Amniotic epithelial cell (primary cell): ENCODE results near the gene PRRG2.

Experiments used
- DNase-seq: peaks from one replicate; pipeline ENCODE4 v3.0.0-alpha.2; 2010; ENCODE audit warnings: low read depth

The PRRG2 gene

GRCh38 chr19:49581007-49581508 lies at the start of gene PRRG2:
Gene PRRG2 (plus strand): TSS chr19:49581316. CDS start chr19:49583220, 1,904 bp downstream.
- no peak for DNase-seq

DNA sequence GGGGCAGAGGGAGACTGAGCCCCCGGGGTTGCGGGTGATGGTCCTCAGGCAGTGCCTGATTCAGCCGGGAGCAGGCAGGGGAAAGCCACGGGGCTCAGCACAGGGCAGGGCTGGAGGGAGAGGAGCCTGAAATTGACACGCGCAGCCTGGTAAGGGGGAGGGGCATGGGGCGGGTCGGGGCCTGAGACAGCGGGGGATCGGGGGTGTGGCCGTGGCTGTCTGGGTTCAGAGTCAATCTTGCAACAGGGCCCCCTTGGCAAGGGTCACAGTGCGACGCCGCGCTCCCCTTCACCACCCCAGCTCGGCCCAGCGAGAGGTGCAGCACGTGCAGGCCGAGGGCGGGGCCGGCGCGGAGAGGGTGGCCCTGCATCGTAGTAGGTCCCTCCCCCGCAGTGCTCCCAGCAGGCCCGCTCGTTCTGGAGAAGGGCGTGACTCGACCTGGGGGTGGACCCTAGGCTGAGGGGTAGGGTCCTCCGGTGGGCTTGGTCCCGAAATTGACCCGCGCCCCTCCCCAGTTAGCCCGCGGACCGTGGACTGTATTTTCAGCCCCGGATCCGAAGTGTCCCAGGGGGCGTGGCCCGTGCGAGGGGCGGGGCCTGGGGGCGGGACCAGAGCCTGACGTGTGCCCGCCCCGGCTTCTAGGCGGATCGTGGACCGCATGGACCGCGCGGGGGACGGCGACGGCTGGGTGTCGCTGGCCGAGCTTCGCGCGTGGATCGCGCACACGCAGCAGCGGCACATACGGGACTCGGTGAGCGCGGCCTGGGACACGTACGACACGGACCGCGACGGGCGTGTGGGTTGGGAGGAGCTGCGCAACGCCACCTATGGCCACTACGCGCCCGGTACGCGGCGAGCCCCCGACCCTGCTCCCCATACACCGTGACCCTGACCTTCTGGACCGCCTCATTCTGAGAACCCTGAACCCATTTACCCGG lies 47.3 kb upstream of the PRRG2 start:
- peak; percentile 55 for DNase-seq

DNA sequence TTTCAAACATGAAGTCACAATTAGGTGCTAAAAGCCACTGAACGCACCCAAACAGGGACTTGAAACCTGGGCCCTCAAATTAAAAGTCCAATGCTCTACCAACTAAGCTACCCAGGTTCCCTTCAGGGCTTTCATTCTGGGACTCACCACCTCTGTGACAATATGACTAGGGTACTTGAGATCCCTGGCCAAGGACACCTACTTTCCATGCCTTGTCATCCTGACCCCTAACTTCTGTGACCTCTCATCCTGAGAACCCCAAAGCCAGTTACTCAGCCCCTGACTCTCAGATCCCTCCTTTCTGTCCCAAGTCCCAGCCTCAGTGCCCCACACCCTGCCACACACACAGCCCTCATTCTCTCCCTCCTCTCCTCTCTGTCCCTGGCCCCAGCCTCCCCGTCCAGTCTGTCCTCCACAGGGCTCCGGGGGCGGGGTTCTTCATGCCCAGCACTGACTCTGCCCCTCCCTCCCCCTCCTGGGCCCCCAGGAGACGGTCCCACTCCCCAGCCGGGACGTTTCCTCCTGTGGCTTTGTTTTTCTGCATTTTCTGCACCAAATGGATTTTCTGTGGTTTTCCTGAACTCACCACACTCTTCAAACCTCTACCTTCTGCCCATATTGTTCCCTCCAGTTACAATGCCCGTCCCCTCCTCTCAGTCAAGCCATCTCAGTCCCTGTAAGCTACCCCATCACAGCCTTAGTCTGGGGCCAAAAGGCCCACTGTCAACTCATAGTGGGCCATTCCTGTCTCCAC lies 46.3 kb upstream of the PRRG2 start:
- DNase-seq: no peak

DNA sequence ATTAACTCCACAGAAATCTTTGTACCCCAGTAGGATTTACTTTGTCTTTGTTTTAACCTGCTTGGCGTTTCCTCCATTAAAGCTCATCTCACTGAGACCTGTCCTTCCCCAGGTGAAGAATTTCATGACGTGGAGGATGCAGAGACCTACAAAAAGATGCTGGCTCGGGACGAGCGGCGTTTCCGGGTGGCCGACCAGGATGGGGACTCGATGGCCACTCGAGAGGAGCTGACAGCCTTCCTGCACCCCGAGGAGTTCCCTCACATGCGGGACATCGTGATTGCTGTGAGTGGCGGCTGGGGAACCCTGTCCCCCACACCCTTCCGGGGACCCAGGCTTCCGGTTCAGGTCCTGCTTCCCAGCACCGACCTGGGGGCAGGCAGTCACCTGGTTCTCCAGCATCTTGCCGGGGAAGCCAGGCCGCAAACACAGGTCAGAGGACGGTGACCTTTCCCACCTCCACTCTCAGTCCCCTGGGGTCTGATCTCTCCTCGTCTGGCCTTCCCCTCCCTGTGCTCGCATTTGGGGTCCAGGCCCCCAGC lies 44.1 kb upstream of the PRRG2 start:
- no peak for DNase-seq

- no peak for DNase-seq
Observed at GRCh38 chr19:49538643-49539042, 42.5 kb upstream of the PRRG2 start.

DNA sequence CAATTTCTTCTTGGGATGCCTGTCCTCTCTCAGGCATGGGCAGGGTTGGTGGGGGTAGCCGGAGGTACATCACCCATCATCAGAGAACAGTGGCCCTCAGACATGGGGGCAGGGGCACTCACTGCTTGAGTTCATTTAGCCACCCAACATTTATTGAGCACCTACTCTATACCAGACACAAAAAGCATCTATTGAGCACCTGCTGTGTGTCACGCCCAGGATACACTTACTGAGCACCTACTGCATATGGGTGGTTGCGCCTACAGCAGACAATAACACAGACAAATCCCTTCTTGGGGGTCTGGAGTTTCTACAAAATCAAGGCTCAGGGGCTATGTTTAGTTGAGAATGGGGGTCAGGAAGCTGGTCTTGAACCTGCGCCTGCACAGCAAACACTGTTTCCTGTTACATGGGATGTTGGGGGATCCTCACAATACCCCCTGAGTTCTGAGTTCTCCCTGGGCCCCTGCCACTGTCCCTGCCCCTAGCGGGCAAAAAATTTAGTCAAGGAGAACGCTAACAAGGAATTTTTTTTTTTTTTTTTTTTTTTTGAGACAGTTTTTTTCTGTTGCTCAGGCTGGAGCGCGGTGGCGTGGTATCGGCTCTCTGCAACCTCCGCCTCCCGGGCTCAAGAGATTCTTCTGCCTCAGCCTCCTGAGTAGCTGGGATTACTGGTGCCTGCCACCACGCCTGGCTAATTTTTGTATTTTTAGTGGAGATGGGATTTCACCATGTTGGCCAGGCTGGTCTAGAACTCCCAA lies 41.7 kb upstream of the PRRG2 start:
- DNase-seq: no peak

DNA sequence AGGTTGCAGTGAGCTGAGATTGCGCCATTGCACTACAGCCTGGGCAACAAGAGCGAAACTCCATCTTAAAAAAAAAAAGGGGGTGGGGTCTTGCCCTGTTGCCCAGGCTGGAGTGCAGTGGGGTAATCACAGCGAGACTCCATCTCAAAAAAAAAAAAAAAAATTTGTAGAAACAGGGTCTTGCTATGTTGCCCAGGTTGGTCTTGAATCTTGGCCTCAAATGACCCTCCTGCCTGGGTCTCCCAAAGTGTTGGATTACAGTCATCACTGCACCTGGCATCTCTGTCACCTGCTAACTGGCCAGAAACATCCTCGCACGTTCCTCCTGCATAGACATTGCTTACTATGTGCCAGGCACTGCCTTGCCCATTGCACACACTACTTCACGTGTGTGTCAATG lies 39.2 kb upstream of the PRRG2 start:
- DNase-seq: no peak

- no peak for DNase-seq
Observed at GRCh38 chr19:49542446-49542845, 38.7 kb upstream of the PRRG2 start.

GRCh38 chr19:49543032-49543431 lies 38.1 kb upstream of the PRRG2 start:
- no peak for DNase-seq

DNA sequence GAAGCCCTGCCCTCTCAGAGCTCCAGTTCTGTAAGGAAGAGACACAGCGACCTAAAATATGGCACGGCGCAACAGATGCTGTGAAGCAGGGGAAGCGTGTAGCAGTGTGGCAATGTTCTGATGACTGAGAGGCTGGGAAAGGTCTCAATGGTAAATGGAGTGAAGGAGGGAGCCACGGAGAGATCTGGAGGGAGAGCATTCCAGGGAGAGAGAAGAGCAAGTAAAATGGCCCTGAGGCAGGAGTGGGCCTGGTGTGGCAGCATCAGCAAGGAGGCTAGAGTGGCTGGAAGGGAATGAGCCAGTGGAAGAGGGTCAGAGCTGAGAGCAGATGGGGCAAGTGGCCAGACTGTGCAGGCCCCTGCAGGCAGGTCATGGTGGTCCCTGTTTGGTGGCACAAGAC lies 37.0 kb upstream of the PRRG2 start:
- no peak for DNase-seq

GRCh38 chr19:49546825-49547565 lies 34.1 kb upstream of the PRRG2 start:
- peak; percentile 89 for DNase-seq

- DNase-seq: no peak
Observed at GRCh38 chr19:49549045-49549444, 32.1 kb upstream of the PRRG2 start.

DNA sequence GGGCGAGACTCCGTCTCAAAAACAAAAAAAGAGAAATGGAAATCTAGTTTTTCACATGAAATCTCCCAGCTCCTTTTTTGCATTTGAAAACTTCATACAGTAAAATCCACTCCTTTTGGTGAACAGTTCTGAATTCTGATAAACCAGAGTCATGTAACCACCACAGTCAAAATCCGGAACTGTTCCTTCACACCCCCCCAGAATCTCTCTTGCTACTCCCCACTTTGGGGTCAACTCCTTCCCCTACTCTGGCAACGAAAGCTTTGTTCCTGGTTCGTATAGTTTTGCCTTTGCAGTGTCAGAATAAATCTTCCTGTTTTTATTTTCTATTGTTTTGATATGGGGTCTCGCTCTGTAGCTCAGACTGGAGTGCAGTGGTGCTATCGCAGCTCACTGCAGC lies 29.6 kb upstream of the PRRG2 start:
- DNase-seq: no peak

- DNase-seq: no peak
Observed at GRCh38 chr19:49552749-49553148, 28.4 kb upstream of the PRRG2 start.

DNA sequence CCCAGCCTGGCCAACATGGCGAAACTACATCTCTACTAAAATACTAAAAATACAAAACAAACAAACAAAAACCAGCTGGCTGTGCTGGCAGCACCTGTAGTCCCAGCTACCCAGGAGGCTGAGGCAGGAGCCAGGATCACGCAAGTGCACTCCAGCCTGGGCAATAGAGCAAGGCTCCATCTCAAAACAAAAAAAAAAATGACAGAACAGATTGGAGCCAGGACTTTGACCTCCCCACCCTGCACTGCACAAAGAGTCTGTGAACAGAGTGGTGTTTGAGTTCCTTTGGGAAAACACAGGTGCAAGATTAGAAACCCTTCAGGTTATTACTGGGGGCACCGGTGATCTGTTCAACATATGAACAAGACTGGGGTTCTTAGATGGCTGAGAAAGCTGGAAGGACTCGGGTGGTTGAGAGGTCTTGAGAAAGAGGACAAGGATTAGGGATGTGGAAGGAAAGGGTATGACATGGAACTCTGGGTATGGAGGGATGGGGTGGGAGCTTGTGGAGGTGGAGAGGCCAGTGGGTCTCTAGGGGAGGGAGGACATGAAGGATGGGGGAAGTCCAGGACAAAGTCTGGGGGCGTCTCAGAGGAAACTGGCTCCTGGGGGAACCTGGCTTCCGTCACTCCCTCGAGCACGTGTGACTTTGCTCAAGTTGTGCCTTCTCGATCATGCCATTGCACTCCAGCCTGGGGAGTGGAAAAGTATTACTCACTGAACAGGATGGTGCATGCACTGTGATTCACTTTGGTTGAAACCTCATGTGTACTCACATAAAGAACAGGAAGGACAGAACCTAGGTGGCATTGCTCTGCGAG lies 27.5 kb upstream of the PRRG2 start:
- DNase-seq: peak; percentile 79

DNA sequence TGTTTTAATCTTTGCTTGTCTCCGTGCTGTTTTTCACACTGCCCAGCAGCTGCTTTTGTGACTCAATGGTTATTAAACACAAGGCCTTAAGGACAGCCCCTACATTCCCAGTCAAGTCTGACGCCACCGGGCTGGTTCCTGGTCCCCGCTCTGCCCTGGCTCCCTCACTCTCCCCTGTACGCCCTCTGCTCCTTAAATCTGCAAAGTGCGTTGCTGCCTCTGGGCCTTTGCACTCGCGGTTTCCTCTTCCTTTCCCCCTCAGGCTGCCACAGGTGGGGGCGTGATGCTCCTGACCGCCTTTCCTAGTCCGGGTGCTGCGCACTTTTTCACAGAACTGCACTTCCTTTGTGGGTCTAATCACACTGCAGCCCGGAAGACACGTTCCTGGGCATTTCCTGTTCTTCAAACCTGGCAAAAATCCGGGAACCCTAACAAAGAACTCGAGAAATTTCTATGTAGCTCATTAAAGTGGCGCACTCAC lies 26.4 kb upstream of the PRRG2 start:
- DNase-seq: peak; percentile 27

GRCh38 chr19:49555600-49556411 lies 25.3 kb upstream of the PRRG2 start:
- DNase-seq: peak; percentile 58

DNA sequence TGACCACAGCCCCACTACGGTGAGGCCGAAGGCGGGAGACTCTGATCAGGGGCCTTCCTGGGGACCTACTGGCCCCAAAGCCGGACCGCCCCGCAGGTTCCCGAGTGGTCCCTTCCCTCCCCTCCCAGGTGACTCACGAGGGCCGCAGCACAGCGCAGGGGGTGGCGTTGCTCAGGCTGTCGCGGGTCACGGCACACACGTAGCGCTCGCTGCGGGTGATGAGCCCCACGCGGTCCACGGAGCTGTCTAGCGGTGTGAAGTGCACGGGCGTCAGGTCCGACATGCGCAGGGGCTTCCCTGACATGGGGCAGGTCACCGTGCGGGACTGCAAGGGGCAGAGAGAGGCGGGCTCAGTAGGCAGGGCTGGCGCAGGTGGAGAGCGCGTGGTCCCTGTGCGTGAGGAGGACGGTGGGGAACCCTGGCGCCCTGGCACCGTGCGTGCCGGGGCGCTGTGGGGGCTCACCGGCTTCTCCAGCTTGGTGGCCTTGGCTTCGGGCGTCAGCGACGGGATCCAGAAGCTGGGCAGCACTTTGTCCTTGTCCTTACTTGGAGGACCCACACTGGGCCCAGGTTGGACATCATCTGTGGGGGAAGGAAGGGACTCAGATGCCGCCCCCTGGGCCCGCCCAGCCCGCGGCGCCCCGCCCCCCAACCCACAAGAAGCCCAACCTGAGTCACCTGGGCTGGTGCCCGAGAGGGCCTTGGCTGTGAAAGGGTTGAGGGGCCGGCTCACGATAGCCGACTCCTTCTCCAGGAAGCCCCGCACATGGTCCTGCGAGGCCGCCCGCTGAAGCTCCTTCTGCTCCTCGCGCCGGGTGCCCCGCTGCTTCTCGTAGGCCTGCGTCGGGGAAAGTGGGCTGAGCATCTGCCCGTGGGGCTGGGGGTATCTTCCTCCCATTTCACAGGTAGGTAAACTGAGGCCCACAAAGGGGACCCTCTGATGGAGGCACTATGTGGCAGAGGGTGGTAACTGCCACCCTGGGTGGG lies 24.4 kb upstream of the PRRG2 start:
- no peak for DNase-seq
